Measurements from ENCODE around the gene FOXL3.

GRCh38 chr7:251005-251404 is 39.0 kb upstream of the FOXL3 start:
- TF ChIP-seq GATA2 (IDR thresholded peaks at IDR 0.05; ENCODE audit: low read depth, low read length) (no peak), GATA3 (IDR thresholded peaks at IDR 0.05; ENCODE audit: low read depth, low read length) (no peak)

All from SH-SY5Y (cell line).